GM12872 (cell line): Measurements from ENCODE around the gene SULF2.

Experiments used
- TF ChIP-seq, protein P1 (sequence below): IDR thresholded peaks from 3 replicates; pipeline ENCODE4 v1.5.1; 2011; ENCODE audit warnings: low read depth, mild to moderate bottlenecking, low read length, moderate library complexity; ENCODE audit not compliant: insufficient read depth

The SULF2 gene

GRCh38 chr20:47694021-47694818 is 91.1 kb downstream of the SULF2 start:
- TF ChIP-seq, protein P1, sequence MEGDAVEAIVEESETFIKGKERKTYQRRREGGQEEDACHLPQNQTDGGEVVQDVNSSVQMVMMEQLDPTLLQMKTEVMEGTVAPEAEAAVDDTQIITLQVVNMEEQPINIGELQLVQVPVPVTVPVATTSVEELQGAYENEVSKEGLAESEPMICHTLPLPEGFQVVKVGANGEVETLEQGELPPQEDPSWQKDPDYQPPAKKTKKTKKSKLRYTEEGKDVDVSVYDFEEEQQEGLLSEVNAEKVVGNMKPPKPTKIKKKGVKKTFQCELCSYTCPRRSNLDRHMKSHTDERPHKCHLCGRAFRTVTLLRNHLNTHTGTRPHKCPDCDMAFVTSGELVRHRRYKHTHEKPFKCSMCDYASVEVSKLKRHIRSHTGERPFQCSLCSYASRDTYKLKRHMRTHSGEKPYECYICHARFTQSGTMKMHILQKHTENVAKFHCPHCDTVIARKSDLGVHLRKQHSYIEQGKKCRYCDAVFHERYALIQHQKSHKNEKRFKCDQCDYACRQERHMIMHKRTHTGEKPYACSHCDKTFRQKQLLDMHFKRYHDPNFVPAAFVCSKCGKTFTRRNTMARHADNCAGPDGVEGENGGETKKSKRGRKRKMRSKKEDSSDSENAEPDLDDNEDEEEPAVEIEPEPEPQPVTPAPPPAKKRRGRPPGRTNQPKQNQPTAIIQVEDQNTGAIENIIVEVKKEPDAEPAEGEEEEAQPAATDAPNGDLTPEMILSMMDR, result no peak

DNA sequence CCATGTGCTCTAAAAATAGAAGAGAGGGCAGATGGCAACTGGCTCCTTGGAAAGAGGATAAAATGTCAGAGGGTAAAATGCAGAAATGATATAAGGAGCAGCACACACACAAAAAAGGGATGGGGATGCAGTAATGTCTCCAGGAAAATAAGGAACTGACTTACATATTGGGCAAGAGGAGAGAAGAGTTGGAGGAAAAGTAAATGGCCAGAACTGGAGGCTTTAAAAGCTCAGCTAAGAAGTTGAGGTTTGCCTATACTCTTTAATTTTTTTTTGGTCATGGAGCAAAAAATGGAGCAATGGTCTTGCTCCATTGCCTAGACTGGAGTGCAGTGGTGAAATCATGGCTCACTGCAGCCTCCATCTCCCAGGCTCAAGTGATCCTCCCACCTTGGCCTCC is 93.7 kb downstream of the SULF2 start:
- TF ChIP-seq, protein P1, result no peak

DNA sequence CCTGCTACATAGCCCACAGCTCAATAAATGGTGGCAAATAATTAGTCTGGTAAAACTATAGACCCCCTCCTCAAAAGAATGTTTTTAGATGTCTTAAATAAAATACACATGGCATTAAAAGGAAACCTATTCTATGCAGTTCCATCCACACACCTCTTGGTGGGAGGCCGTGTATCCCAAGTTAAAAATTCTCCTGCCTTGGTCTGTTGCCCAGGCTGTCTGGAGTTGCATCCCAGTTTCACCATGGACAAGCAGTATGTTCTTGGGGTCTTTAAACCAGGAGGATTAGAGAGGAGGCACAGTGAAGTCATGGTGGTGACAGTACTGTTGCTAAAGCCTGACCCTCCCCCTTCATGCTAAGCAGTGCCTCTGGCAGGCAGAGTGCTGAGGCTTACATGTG is 95.5 kb downstream of the SULF2 start:
- TF ChIP-seq, protein P1, result no peak

GRCh38 chr20:47688385-47689381 is 96.6 kb downstream of the SULF2 start:
- TF ChIP-seq, protein P1, result no peak

DNA sequence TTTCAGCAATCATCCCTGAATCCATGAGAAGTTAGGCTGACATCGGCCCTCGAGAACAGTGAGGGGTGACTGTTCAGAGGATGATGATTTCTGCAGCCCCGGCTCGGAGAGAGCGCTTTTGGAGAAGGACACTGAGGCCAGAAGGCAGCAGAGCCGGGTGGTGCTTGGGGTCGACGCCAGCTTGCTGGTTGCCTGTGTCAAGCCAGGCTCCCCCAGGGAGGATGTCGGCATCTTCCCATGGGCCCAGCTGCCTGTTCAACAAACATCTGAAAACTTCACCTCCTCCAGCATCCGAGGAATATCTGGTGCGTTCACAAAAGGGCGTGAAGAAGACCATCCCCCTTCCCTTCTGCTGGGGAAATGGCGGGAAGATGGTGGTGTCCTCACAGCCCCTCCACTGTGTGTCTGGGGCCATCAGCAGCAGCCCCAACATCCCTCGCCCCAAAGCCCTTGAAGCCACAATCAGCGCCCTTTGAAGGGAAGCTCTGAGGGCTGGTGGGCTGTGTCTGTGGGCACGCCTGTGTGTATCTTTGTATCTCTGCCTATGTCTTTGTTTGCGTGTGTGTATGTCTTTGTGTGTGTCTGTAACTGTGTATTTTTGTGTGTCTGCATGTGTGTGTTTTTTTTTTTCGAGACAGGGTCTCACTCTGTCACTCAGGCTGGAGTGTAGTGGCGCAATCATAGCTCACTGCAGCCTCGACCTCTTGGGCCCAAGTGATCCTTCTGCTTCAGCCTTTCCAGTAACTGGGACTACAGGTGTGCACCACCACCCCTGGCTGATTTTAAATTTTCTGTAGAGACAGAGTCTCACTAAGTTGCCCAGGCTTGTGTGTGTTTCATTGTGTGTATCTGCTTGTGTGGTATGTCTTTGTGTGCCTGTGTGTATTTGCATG is 97.9 kb downstream of the SULF2 start:
- TF ChIP-seq, protein P1, result no peak

DNA sequence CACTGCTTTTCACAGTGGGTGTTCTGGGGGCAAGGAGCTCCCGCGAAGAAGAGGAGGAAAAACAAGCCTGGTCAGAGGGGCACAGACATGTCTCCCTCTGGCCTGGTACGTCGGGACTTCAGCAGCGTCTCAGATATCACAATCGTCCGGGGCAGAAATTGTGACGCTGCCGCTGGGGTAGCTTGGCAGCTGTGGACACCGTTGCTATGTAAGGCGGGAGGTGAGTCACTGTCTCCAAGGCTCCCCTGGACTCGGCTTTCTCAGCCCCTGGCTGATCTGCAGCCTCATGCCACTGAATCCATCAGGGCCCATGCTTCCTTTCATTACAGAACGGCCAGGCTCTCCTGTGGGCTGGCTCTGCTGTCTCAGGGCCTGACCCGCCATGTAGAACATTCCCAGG is 98.7 kb downstream of the SULF2 start:
- TF ChIP-seq, protein P1, result no peak
